ENCODE data around the gene ETS1.

The ETS1 gene

DNA sequence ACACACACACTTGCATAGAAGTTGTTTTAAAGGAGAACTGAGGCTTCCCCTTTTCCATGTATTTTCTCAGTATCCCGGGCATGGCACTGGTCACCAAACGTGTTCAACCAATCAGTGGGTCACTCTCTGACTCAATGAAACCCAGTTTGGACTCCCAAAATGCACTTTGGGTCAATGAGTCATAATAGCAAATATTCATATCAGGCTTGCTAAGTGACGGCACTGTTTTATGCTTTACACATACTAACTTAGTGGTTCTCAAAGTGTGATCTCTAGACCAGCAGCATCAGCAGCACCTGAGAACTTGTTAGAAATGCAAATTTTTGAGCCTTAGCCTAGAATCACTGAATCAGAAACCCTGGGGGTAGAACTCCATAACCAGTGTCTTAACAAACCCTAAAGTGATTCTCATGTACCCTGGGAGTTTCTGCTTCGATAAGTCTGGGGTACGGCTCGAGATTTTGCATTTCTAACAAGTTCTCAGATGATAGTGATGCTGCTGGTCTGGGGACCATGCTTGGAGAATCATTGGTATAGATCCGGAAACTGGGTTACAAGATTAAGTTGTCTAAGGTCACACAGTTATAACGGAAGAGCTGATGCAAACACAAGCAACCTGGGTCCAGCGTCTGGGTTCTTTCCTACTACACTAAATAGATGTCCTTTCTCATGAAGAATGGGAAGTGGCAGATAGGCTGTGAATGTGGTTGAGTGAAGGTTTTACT, 35.6 kb downstream of the ETS1 start:
- no peak overlapping the region for H3K4me3 ChIP-seq (replicated peaks; ENCODE audit: low read depth, low read length)
- no peak for DNase-seq (ENCODE audit: low read depth)
- TF ChIP-seq, protein P1, sequence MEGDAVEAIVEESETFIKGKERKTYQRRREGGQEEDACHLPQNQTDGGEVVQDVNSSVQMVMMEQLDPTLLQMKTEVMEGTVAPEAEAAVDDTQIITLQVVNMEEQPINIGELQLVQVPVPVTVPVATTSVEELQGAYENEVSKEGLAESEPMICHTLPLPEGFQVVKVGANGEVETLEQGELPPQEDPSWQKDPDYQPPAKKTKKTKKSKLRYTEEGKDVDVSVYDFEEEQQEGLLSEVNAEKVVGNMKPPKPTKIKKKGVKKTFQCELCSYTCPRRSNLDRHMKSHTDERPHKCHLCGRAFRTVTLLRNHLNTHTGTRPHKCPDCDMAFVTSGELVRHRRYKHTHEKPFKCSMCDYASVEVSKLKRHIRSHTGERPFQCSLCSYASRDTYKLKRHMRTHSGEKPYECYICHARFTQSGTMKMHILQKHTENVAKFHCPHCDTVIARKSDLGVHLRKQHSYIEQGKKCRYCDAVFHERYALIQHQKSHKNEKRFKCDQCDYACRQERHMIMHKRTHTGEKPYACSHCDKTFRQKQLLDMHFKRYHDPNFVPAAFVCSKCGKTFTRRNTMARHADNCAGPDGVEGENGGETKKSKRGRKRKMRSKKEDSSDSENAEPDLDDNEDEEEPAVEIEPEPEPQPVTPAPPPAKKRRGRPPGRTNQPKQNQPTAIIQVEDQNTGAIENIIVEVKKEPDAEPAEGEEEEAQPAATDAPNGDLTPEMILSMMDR (IDR thresholded peaks at IDR 0.05; ENCODE audit: low read length, missing control alignments) = no peak

DNA sequence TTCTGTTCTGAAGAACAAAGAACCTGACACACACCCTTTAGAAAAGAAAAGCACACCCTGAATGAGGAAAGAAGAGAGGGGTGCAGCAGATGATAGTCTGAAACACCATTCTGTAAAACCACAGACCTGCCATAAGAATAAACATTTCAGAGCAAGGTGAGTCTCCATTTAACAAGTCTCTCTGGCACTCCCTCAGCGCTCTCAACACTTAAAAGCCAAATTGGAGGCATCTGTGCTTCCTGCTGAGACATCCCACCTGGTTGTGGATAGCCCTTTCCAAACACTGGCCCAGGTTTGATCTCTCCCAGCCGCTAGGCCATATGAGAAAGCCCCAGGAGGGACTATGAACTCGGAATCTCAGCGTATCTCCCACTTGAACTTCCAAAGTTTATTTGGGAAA, 36.3 kb downstream of the ETS1 start:
- DNase-seq (ENCODE audit: low read depth) = no peak
- TF ChIP-seq, protein P1 (IDR thresholded peaks at IDR 0.05; ENCODE audit: low read length, missing control alignments) = no peak
- H3K4me3 ChIP-seq (replicated peaks; ENCODE audit: low read depth, low read length) = no peak overlapping the region

DNA sequence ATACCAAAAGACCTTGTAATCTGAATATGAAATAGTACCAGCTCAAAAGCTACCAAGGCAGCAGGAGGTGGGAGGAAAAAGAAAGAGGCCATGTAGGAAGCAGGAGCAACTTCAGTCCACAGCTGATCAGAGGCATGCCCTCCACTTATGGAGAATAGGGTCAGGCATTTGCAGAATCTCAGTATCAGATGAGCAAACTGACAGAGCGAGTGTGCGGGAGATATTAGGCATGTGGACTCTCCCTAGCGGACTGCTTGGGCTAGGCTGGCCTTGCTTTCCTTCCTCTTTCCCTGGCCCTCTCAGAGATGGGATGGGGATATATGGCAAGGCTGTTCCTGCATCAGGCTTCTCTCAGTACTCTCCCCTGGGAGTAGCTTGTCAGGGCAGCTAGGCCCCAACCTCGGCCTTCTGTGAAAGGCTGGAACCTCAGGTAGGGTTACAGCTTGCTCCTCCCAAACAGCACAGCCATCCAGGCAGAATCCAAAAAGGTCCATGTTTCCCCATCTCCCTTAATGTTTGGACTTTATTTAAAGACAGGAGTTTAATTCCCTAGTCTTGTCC, 37.0 kb downstream of the ETS1 start:
- DNase-seq (ENCODE audit: low read depth) = no peak
- TF ChIP-seq, protein P1 (IDR thresholded peaks at IDR 0.05; ENCODE audit: low read length, missing control alignments) = no peak
- no peak overlapping the region for H3K4me3 ChIP-seq (replicated peaks; ENCODE audit: low read depth, low read length)

DNA sequence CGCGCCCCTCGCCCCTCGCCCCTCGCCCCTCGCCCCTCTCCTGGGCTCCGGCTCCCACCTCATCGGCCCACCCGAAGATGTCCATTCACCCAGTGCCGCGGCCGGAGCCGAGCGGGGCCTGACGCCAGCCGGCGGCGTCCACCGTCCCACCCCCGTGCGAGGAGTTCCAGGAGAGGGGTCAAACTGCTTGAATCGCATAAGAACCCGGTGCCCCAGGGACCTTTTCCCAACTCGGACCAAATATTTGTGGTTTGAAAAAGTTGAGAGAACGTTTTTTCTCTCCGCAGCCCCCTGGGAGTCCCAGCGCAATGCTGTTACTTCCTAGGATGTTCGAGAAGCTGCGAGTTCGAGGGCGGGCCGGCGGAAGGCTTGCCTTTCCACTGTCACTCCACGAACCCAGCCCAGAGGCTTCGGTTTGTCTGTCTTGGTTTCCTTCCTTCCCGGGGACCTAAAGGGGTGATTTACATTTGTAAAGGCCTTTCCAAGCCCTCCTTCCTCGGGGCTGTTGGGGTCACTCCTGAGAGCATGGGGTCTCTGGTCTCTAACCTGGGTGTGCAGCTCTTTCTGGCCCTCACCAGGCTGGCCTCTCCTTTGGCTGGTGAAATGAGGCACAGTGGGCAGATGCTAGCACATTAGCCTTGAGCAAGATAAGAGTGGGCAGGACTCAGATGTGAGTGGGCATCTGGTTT, 38.0 kb downstream of the ETS1 start:
- H3K4me3 ChIP-seq (replicated peaks; ENCODE audit: low read depth, low read length) = peak overlapping the region; percentile 32
- TF ChIP-seq, protein P1 (IDR thresholded peaks at IDR 0.05; ENCODE audit: low read length, missing control alignments) = no peak

DNA sequence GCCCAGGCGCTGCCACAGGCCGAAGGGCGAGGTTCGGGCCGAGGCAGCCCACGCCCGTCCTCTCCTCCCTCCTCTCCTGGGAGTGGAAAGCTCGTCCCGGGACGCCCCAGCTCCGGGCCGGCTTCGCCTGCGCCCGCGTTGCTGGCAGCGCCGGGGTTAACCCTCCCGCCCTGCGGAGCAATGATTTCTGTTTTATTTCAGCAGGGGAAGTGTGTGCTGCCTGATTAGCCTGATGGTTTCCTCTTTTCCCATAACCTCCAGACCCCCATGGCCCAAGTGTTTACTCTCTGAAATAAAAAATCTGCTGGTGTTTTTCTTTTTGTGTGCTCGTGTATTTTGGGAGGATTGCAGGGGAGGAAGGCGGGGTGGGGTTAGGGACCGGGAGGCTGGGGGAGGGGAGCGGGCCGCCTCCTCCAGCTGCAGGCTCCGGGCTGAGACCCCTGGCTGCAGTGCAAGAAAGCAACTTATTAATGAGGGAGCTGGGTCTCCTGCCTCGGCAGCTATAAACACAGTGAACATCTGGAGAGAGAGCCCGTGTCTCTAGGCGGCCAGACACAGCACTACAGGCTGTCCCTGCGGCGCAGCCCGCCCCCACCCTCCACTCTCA, 38.6 kb downstream of the ETS1 start:
- TF ChIP-seq, protein P1 (IDR thresholded peaks at IDR 0.05; ENCODE audit: low read length, missing control alignments) = no peak
- peak; percentile 56 for DNase-seq (ENCODE audit: low read depth)
- peak overlapping the region; percentile 32 for H3K4me3 ChIP-seq (replicated peaks; ENCODE audit: low read depth, low read length)

More for the DNA sequence above, 38.0 kb downstream of the ETS1 start:
- DNase-seq (ENCODE audit: low read depth) = peak; percentile 51

DNA sequence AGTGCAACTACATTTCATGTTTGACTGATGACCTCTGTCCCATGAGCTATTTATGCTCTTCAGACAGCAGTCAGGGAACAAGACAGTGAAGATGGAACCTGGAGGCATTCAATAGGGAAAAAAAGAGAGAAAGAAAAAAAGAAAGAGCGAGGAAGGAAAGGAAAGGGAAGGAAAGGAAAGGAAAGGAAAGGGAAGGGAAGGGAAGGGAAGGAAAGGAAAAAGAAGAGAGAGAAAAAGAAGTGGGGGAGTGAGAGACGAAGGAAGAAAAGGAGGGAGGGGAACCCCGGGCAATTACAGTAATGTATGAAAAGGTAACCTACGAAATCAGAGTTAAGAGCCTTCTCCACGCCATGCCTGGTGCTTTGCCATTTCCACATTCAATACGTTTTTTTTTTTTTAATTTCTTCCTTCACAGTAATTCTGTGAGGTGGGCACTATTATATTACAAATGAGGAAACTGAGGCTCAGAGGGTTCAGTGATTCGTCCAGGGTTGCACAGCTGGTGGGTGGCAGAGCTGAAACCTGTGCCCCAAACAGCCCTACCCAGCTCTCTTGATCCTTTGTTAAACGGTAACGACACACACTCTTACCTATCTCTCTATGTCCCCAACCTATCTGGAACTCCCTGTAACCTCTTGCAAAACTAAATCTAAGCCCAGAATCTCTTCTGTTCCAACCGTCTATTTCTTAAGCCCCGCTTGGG, 39.3 kb downstream of the ETS1 start:
- TF ChIP-seq, protein P1 (IDR thresholded peaks at IDR 0.05; ENCODE audit: low read length, missing control alignments) = no peak
- H3K4me3 ChIP-seq (replicated peaks; ENCODE audit: low read depth, low read length) = peak overlapping the region; percentile 32
- DNase-seq (ENCODE audit: low read depth) = no peak

All from fibroblast of pulmonary artery (primary cell).